Stimulated activated naive CD8-positive, alpha-beta T cell treated with anti-CD3 and anti-CD28 coated beads, Interleukin-15, Interleukin-2, amounts not matched to agents 100 ng/mL and 50 ng/mL, for 24 hours (primary cell): Measurements from ENCODE around the gene ZNF256.
"Not testable (repeated sequence)": the region's sequence is repeated elsewhere in the genome, so short reads cannot be mapped to it uniquely, and the experiment has no call there.

Experiments used
- H3K27ac Mint-ChIP-seq: one replicate; pipeline ENCODE4 v1.8.0; 2021; ENCODE audit warnings: mild to moderate bottlenecking, mixed read lengths
- H3K27me3 Mint-ChIP-seq: one replicate; pipeline ENCODE4 v1.8.0; 2021; ENCODE audit warnings: mixed read lengths
- H3K36me3 Mint-ChIP-seq: one replicate; pipeline ENCODE4 v1.8.0; 2021; ENCODE audit warnings: low read depth, mixed read lengths
- H3K4me1 Mint-ChIP-seq: one replicate; pipeline ENCODE4 v1.8.0; 2021; ENCODE audit warnings: low read depth, mixed read lengths
- H3K4me3 Mint-ChIP-seq: one replicate; pipeline ENCODE4 v1.8.0; 2021; ENCODE audit warnings: mild to moderate bottlenecking, mixed read lengths
- H3K9me3 Mint-ChIP-seq: one replicate; pipeline ENCODE4 v1.8.0; 2021; ENCODE audit warnings: mixed read lengths

Gene ZNF256

DNA sequence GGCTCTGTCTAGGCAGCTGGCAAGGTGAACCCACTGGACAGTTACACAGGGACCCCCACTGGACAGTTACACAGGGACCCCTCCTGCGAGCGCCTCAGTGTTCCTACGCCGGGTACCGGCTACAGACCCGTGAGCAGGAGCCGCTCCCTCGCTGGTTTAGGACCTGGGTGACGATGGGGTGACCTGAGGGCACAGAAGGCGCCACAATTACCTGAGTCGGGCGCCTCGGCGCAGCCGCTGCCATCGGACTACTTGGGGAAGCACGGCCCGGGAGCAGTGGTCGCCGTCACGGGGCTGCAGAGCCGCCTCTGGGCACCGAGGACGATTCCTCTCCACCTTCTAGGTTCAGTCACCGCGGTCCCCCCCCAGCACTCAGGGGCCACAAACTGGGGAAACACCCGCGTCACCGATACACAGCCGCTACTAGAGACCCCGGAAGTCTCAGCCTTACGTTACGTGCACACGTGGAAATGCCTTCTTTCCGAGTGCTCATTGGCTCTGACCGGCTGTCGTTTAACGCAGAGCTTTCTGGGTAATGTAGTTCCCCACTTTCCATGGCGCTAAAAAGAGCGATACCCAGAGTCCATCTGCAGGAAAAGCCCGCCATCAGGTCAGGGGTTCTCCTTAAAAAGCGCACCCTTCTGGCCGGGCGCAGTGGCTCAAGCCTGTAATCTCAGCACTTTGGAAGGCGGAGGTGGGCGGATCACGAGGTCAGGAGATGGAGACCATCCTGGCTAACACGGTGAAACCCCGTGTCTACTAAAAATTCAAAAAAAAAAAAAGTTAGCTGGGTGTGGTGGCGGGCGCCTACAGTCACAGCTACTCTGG lies 31.1 kb downstream of the ZNF256 start, which contains the start of gene ZNF417:
Gene ZNF417 (minus strand): TSS at position 425 of the 828 bp plus-strand sequence. CDS start 181 bp downstream, at position 244.
- Mint-ChIP-seq H3K36me3 (peaks cover 64% of the 10 kb centered on the region), H3K9me3 (peaks cover 31% of the 10 kb centered on the region), H3K4me3 (peak within 1 kb of the TSS; percentile 90), H3K27ac (peak within 1 kb of the TSS; percentile 86), H3K4me1 (peaks cover 36% of the 10 kb centered on the region)
- not testable (repeated sequence) for H3K27me3 Mint-ChIP-seq

- Mint-ChIP-seq H3K9me3 (peaks cover 28% of the 10 kb centered on the region), H3K27me3 (no peaks in the 10 kb centered on the region), H3K27ac (no peak overlapping the region), H3K4me1 (peaks cover 36% of the 10 kb centered on the region), H3K4me3 (peak overlapping the region; percentile 90), H3K36me3 (peaks cover 72% of the 10 kb centered on the region)
Measured at GRCh38 chr19:57914531-57914930, 33.0 kb downstream of the ZNF256 start.

- Mint-ChIP-seq H3K27ac (no peak overlapping the region), H3K4me1 (peaks cover 12% of the 10 kb centered on the region), H3K9me3 (peaks cover 22% of the 10 kb centered on the region), H3K36me3 (peaks cover 75% of the 10 kb centered on the region), H3K4me3 (no peak overlapping the region), H3K27me3 (no peaks in the 10 kb centered on the region)
Measured at GRCh38 chr19:57907394-57907793, 40.1 kb downstream of the ZNF256 start.

DNA sequence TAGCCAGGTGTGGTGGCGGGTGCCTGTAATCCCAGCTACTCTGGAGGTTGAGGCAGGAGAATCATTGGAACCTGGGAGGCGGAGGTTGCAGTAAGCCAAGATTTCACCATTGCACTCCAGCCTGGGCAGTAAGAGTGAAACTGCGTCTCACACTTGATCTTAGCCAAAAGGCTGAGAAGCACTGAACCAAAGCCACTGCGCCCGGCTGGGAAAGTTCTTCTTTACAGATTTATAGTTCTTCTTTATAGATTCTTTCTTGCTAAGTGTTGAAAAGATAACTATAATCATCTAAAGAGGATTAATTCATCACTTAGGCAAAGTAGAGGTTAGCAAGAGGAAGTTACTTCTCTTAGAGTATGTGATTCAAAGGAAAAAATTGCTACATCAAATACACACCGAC lies 42.2 kb downstream of the ZNF256 start:
- Mint-ChIP-seq H3K36me3 (peaks cover 54% of the 10 kb centered on the region), H3K27ac (no peak overlapping the region), H3K9me3 (peaks cover 13% of the 10 kb centered on the region), H3K27me3 (no peaks in the 10 kb centered on the region), H3K4me1 (peaks cover 8% of the 10 kb centered on the region), H3K4me3 (no peak overlapping the region)

- H3K27ac Mint-ChIP-seq: no peak overlapping the region
- H3K36me3 Mint-ChIP-seq: peaks cover 43% of the 10 kb centered on the region
- peaks cover 13% of the 10 kb centered on the region for H3K9me3 Mint-ChIP-seq
Measured at GRCh38 chr19:57903618-57904184, 43.8 kb downstream of the ZNF256 start.

GRCh38 chr19:57900311-57900710 lies 47.2 kb downstream of the ZNF256 start:
- Mint-ChIP-seq H3K27me3 (no peaks in the 10 kb centered on the region), H3K4me3 (no peak overlapping the region), H3K9me3 (peaks cover 3% of the 10 kb centered on the region), H3K36me3 (peaks cover 20% of the 10 kb centered on the region), H3K4me1 (peaks cover 8% of the 10 kb centered on the region), H3K27ac (no peak overlapping the region)

More at GRCh38 chr19:57903618-57904184, 43.8 kb downstream of the ZNF256 start:
- no peaks in the 10 kb centered on the region for H3K27me3 Mint-ChIP-seq
- H3K4me1 Mint-ChIP-seq: peaks cover 8% of the 10 kb centered on the region
- no peak overlapping the region for H3K4me3 Mint-ChIP-seq
